Vagina (tissue), 2 donors: ENCODE results near the gene EPN2.

Experiments
- CTCF ChIP-seq, 3 experiments: fragments of 450-650 bp in 2 of 3; fragments of 200-600 bp in 1 of 3; sonication (generic) in 1 of 3; IDR thresholded peaks; one replicate each; pipeline ENCODE4 v1.5.1; 2017 to 2019; ENCODE audit warnings: antibody characterized with exemption in 3 of 3, mild to moderate bottlenecking in 2 of 3, moderate library complexity in 2 of 3
- POLR2A ChIP-seq, 2 donors: fragments of 450-650 bp; IDR thresholded peaks; one replicate each; pipeline ENCODE4 v1.6.1; 2017; ENCODE audit warnings: antibody characterized with exemption in 2 of 2, mild to moderate bottlenecking in 2 of 2, moderate library complexity in 2 of 2
- POLR2AphosphoS5 ChIP-seq, 2 donors: sonication (generic); formaldehyde crosslinking; IDR thresholded peaks; one replicate each; pipeline ENCODE4 v1.9.0; 2017; ENCODE audit warnings: antibody characterized with exemption in 2 of 2, mild to moderate bottlenecking in 2 of 2, low read depth in 1 of 2; ENCODE audit not compliant: insufficient read depth in 1 of 2

DNA sequence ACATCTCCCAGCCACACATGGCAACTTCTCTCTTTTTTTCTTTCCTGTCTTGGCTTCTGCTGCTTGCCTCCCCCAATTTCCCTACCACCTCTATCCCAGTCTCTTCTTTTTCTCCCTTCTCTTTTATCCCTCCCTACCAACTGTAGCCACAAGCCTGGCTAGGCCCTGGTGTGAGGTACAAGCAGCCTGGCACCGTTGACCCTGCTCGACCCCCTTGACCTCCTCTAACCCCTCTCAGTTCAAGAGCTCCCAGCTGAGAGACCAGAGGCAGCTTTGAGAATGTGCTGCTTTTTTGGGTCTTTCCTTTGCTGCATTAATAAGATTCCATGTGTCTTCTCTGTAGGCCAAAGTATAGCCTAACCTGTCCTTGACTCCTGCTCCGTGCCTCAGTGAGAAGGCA lies 93.1 kb downstream of the EPN2 start:
- no peak for TF ChIP-seq POLR2AphosphoS5 (IDR thresholded peaks at IDR 0.05; ENCODE audit: insufficient read depth in 1 of 2, low read depth in 1 of 2)
- no peak for TF ChIP-seq CTCF (IDR thresholded peaks at IDR 0.05)
- TF ChIP-seq POLR2A (IDR thresholded peaks at IDR 0.05), result no peak
